K562 (cell line): ENCODE results near the gene RBM17. TPM values are rescaled to one million over a fixed set of nuclear protein-coding genes. Genes with fewer than 3 reads are reported as not detected.
A peak's percentile ranks its signal among the peaks of the same experiment; 100 is the strongest.

Experiments used
- CEBPB ChIP-seq: fragments of 450-650 bp; IDR thresholded peaks from 2 replicates; pipeline ENCODE4 v1.6.1; 2016; ENCODE audit warnings: missing genetic modification characterization, missing compliant biosample characterization
- LEF1 ChIP-seq: fragments of 450-650 bp; IDR thresholded peaks from 2 replicates; pipeline ENCODE4 v1.6.1; 2016; ENCODE audit warnings: mild to moderate bottlenecking
- ZBTB40 ChIP-seq, 2 experiments: fragments of 450-650 bp in 1 of 2; sonication (generic) in 1 of 2; formaldehyde crosslinking in 1 of 2; IDR thresholded peaks; 2 replicates each; pipeline versions ENCODE4 v1.7.1 to v1.9.0; 2016 to 2022; ENCODE audit warnings: inconsistent platforms in 1 of 2, mild to moderate bottlenecking in 1 of 2, missing genetic modification reagents in 1 of 2
- polyA plus RNA-seq, 8 experiments: library from polyadenylated mRNA; depleted of rRNA in 4 of 8; stranded (reverse) in 5 of 8; unstranded in 3 of 8; fragments of >200 nt; fragmentation: Nextera tagmentation in 2 of 8; fragmentation: Illumina TruSeq in 1 of 8; extraction: Ambion mirVana in 2 of 8; extraction: Trizol in 1 of 8; gene quantifications; 2 replicates each; pipeline versions ENCODE4 v1.2.1 to v1.2.3, GENCODE V29; 2011 to 2014; ENCODE audit warnings: inconsistent platforms in 1 of 8, missing spikeins in 1 of 8
- total RNA-seq, 7 experiments: library from RNA; depleted of rRNA in 6 of 7; stranded (reverse); fragments of >200 nt in 6 of 7; fragmentation: Illumina TruSeq in 2 of 7; extraction: Trizol in 2 of 7; gene quantifications; 2 replicates each; pipeline versions ENCODE4 v1.2.1 to v1.2.3, GENCODE V29; 2011 to 2021; ENCODE audit warnings: low replicate concordance in 1 of 7

Gene RBM17
- total and polyA plus RNA-seq, 9 of the 15 experiments (the other 6 are each of a cell fraction or from before 2014, with no cell fraction given) = 23.6 to 217 (median 124) TPM

- 0 out of 2 replicates have a peak, but pooled peaks have one; percentile 39 for TF ChIP-seq ZBTB40 (IDR thresholded peaks at IDR 0.05)
- no peak for TF ChIP-seq ZBTB40 (CRISPR knock-in tag; IDR thresholded peaks at IDR 0.05)
- TF ChIP-seq CEBPB = no peak
- no peak for TF ChIP-seq LEF1
- TF ChIP-seq, all 486 proteins: peak for 9
Observed at GRCh38 chr10:6162589-6163356, 73.9 kb downstream of the RBM17 start (continued).
